Endothelial cell (in vitro differentiated cells): Measurements from ENCODE around the gene AKT3. TPM values are rescaled to one million over a fixed set of nuclear protein-coding genes. Genes with fewer than 3 reads are reported as not detected.

Experiments used
- DNase-seq: peaks from one replicate; pipeline ENCODE4 v3.0.0; 2021; ENCODE audit warnings: low spot score
- H3K27ac Mint-ChIP-seq: one replicate; pipeline ENCODE4 v1.8.0; 2021; ENCODE audit warnings: mixed read lengths, inconsistent platforms; ENCODE audit not compliant: unreplicated experiment
- H3K27me3 Mint-ChIP-seq: one replicate; pipeline ENCODE4 v1.8.0; 2021; ENCODE audit warnings: mild to moderate bottlenecking, moderate library complexity, mixed read lengths, inconsistent platforms; ENCODE audit not compliant: unreplicated experiment
- H3K36me3 Mint-ChIP-seq: one replicate; pipeline ENCODE4 v1.8.0; 2021; ENCODE audit warnings: mild to moderate bottlenecking, low read depth, mixed read lengths, inconsistent platforms; ENCODE audit not compliant: unreplicated experiment
- H3K4me1 Mint-ChIP-seq: one replicate; pipeline ENCODE4 v1.8.0; 2021; ENCODE audit warnings: mild to moderate bottlenecking, mixed read lengths, inconsistent platforms; ENCODE audit not compliant: unreplicated experiment
- H3K4me3 Mint-ChIP-seq: one replicate; pipeline ENCODE4 v1.8.0; 2021; ENCODE audit warnings: mild to moderate bottlenecking, mixed read lengths, inconsistent platforms; ENCODE audit not compliant: unreplicated experiment
- H3K9me3 Mint-ChIP-seq: one replicate; pipeline ENCODE4 v1.8.0; 2021; ENCODE audit warnings: mixed read lengths, inconsistent platforms; ENCODE audit not compliant: unreplicated experiment
- total RNA-seq: library from RNA; stranded (reverse); fragmentation: NEBNext Ultra II Directional; extraction: Animal tissue kit (Norgen Biotek cat#: 25700); gene quantifications from one replicate; pipeline ENCODE4 v1.2.1, GENCODE V29; 2021; ENCODE audit not compliant: unreplicated experiment
- TF ChIP-seq, protein P1 (sequence below): fragments of 200-600 bp; sonication (generic); IDR thresholded peaks from one replicate; pipeline ENCODE4 v1.5.0; 2021; ENCODE audit warnings: antibody characterized with exemption; ENCODE audit not compliant: unreplicated experiment

The AKT3 gene
- total RNA-seq, 1 donor from 2014 or later = 87.3 TPM

DNA sequence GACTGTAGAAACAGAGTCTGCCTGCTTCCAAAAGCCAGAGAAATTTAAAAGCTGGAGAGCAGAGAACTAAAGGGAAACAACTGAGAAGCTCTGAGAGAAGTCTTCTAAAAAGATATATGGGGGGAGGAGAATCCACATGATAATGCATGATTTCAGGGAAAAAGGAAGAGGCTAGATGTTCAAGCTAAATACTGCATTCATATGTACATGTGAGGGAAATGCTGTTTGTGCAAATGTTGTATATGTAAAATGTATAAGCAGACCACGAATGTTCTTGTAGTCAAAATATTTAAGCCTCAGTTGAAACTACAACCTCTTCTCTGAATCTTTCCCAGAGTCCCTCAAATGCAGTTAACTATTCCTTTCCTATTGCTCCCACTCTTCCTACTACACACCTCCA lies 79.2 kb downstream of the AKT3 start:
- TF ChIP-seq, protein P1, sequence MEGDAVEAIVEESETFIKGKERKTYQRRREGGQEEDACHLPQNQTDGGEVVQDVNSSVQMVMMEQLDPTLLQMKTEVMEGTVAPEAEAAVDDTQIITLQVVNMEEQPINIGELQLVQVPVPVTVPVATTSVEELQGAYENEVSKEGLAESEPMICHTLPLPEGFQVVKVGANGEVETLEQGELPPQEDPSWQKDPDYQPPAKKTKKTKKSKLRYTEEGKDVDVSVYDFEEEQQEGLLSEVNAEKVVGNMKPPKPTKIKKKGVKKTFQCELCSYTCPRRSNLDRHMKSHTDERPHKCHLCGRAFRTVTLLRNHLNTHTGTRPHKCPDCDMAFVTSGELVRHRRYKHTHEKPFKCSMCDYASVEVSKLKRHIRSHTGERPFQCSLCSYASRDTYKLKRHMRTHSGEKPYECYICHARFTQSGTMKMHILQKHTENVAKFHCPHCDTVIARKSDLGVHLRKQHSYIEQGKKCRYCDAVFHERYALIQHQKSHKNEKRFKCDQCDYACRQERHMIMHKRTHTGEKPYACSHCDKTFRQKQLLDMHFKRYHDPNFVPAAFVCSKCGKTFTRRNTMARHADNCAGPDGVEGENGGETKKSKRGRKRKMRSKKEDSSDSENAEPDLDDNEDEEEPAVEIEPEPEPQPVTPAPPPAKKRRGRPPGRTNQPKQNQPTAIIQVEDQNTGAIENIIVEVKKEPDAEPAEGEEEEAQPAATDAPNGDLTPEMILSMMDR = no peak
- Mint-ChIP-seq H3K9me3 (no peaks in the 10 kb centered on the region), H3K27ac (no peak overlapping the region), H3K27me3 (no peaks in the 10 kb centered on the region), H3K4me1 (no peaks in the 10 kb centered on the region), H3K4me3 (no peak overlapping the region), H3K36me3 (no peaks in the 10 kb centered on the region)
- no peak for DNase-seq

DNA sequence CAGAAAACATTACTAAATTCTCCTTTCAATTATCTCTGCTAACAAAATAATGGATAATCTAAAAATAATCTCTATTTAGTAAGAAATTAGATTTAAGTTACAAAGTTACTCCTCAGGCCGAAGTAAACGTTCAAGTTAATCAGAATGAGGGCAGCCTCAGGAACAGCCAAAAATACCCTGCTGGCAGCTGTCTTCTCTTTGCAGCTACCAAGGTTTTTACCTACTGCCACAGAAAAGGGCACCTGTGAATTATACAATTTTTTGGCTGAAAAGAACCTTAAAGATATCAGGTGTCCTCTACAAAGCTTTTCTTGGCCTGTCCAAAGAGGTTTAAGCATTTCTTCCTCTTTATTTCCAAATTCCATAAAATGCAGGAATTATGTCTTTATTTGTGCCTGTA lies 84.4 kb downstream of the AKT3 start:
- Mint-ChIP-seq H3K27ac (no peak overlapping the region), H3K27me3 (no peaks in the 10 kb centered on the region)
- TF ChIP-seq, protein P1 = no peak

DNA sequence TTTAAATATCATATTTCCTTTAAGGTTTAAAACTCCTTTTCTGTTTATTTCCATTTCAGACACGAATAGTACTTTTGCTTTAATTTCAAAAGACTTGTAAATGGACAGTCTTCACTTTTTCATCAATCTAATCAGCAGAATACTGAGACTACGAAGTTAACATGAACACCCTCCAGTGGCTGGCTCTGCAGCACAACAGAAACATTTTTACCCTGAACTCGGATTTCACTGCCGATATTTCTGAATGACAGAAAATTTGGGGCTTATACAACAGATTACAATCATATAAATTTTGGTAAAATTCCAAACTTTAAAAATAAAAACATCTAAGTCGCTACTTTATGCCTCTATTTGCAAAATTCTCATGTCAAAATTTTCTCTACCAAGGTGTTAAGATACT lies 86.2 kb downstream of the AKT3 start:
- Mint-ChIP-seq H3K36me3 (no peaks in the 10 kb centered on the region), H3K27me3 (no peaks in the 10 kb centered on the region), H3K27ac (no peak overlapping the region), H3K4me1 (no peaks in the 10 kb centered on the region), H3K9me3 (no peaks in the 10 kb centered on the region), H3K4me3 (no peak overlapping the region)
- no peak for DNase-seq
- TF ChIP-seq, protein P1 = no peak

More for the DNA sequence above, 84.4 kb downstream of the AKT3 start:
- DNase-seq = no peak
- H3K4me3 Mint-ChIP-seq = no peak overlapping the region
- H3K4me1 Mint-ChIP-seq = no peaks in the 10 kb centered on the region
- H3K9me3 Mint-ChIP-seq = no peaks in the 10 kb centered on the region
- no peaks in the 10 kb centered on the region for H3K36me3 Mint-ChIP-seq

DNA sequence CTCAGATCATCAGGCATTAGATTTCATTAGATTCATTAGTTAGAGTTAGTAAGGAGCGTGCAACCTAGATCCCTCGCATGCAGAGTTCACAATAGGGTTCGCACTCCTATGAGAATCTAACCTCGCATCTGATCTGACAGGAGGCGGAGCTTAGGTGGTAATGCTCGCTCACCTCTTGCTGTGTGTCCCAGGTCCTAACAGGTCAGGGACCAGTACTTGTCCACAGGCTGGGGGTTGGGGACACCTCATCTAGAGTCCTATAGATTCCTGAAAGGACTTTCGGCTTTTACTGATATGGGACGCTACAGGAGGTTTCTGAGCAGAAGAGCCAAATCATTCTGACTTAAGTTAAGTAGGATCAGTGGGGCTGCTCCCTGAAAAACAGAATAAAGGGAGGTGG lies 91.4 kb downstream of the AKT3 start:
- Mint-ChIP-seq H3K9me3 (no peaks in the 10 kb centered on the region), H3K36me3 (no peaks in the 10 kb centered on the region), H3K27ac (no peak overlapping the region), H3K4me1 (no peaks in the 10 kb centered on the region), H3K27me3 (peaks cover 1% of the 10 kb centered on the region), H3K4me3 (no peak overlapping the region)
- TF ChIP-seq, protein P1 = no peak
- DNase-seq = no peak

DNA sequence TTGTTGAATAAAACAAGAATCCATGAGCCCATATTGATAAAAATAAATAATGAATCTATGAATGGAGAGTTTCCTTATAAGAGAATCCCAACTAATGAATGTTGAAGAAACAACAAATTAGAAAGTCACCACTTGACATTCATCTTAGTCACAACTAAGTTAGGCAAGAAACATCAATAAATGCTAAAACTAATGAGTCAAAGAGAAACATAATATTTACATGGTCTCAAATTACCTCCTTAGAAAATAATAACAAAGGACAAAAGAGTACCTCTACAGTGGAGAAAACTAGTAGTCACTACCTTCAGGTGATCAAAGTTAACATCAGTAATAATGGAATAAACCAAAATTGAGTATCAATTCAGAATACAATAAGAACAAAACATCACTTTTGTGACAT lies 93.5 kb downstream of the AKT3 start:
- peaks cover 1% of the 10 kb centered on the region for H3K27me3 Mint-ChIP-seq
- H3K4me1 Mint-ChIP-seq = peaks cover 8% of the 10 kb centered on the region
- no peak for DNase-seq
- TF ChIP-seq, protein P1 = no peak
- no peak overlapping the region for H3K4me3 Mint-ChIP-seq
- H3K9me3 Mint-ChIP-seq = no peaks in the 10 kb centered on the region
- H3K27ac Mint-ChIP-seq = no peak overlapping the region
- H3K36me3 Mint-ChIP-seq = no peaks in the 10 kb centered on the region
